Measurements from ENCODE around the gene PGAP6.
"Not testable (repeated sequence)": the region's sequence is repeated elsewhere in the genome, so short reads cannot be mapped to it uniquely, and the experiment has no call there.

PGAP6 gene

GRCh38 chr16:333406-334094 lies 48.2 kb downstream of the PGAP6 start:
- no peaks in the 10 kb centered on the region for H3K27me3 ChIP-seq (replicated peaks in 2 of 5; ENCODE audit: control insufficient read depth in 4 of 5, insufficient read depth in 5 of 5, low read length in 4 of 5)
- peaks cover 0 to 48% (median 27%) of the 10 kb centered on the region in 4 experiments for H3K4me1 ChIP-seq (ENCODE audit: control extremely low read depth in 1 of 4, control insufficient read depth in 4 of 4, insufficient read depth in 4 of 4, low read length in 3 of 4)
- POLR2A ChIA-PET, result interaction anchor here (0.5 kb wide), 1 partner anchor 77 kb away, joined by 3 read pairs; no protein-coding TSS in a partner anchor

GRCh38 chr16:331181-331814 lies 50.5 kb downstream of the PGAP6 start:
- WGBS (ENCODE audit: insufficient coverage), result 79% methylated on average over 3 of the region's 6 CpGs
- not testable (repeated sequence) for H3K36me3 ChIP-seq (ENCODE audit: control insufficient read depth in 4 of 4, insufficient read depth in 4 of 4, low read length in 3 of 4); H3K9me3 ChIP-seq (ENCODE audit: control extremely low read depth in 1 of 5, control insufficient read depth in 4 of 5, insufficient read depth in 2 of 5, low read depth in 1 of 5, low read length in 4 of 5); H3K27ac ChIP-seq (ENCODE audit: insufficient read depth in 1 of 2, low read depth in 1 of 2, low read length in 2 of 2, poor library complexity in 1 of 2, severe bottlenecking in 2 of 2); H3K4me3 ChIP-seq (ENCODE audit: control insufficient read depth in 1 of 7, extremely low read depth in 1 of 7, insufficient read depth in 4 of 7, low read depth in 2 of 7, low read length in 6 of 7); H3K27me3 ChIP-seq (replicated peaks in 2 of 5; ENCODE audit: control insufficient read depth in 4 of 5, insufficient read depth in 5 of 5, low read length in 4 of 5)
- CTCF ChIA-PET, result interaction anchor here (1.3 kb wide), 1 partner anchor 17 kb away, joined by 5 read pairs; no protein-coding TSS in a partner anchor
- POLR2A ChIA-PET, result interaction anchor here (0.6 kb wide), 2 partner anchors 20 to 116 kb away, joined by 3 to 4 read pairs; no protein-coding TSS in a partner anchor
- H3K4me1 ChIP-seq (ENCODE audit: control extremely low read depth in 1 of 4, control insufficient read depth in 4 of 4, insufficient read depth in 4 of 4, low read length in 3 of 4), result peaks cover 0 to 47% (median 29%) of the 10 kb centered on the region in 4 experiments
- DNase-seq, result peak in 2 of 3 donors; percentile 44 to 57

More at GRCh38 chr16:333406-334094, 48.2 kb downstream of the PGAP6 start:
- Histone ChIP-seq H3K4me3 (ENCODE audit: control insufficient read depth in 1 of 7, extremely low read depth in 1 of 7, insufficient read depth in 4 of 7, low read depth in 2 of 7, low read length in 6 of 7) (no peak overlapping the region), H3K27ac (ENCODE audit: insufficient read depth in 1 of 2, low read depth in 1 of 2, low read length in 2 of 2, poor library complexity in 1 of 2, severe bottlenecking in 2 of 2) (no peak overlapping the region), H3K9me3 (ENCODE audit: control extremely low read depth in 1 of 5, control insufficient read depth in 4 of 5, insufficient read depth in 2 of 5, low read depth in 1 of 5, low read length in 4 of 5) (no peaks in the 10 kb centered on the region), H3K36me3 (ENCODE audit: control insufficient read depth in 4 of 4, insufficient read depth in 4 of 4, low read length in 3 of 4) (no peaks in the 10 kb centered on the region)
- CTCF ChIA-PET, result no interaction called here
- no peak for DNase-seq
- WGBS (ENCODE audit: insufficient coverage), result 100% methylated on average over 3 of the region's 6 CpGs

GRCh38 chr16:330741-331140 lies 51.0 kb downstream of the PGAP6 start:
- Histone ChIP-seq H3K27me3 (replicated peaks in 2 of 5; ENCODE audit: control insufficient read depth in 4 of 5, insufficient read depth in 5 of 5, low read length in 4 of 5) (no peaks in the 10 kb centered on the region), H3K9me3 (ENCODE audit: control extremely low read depth in 1 of 5, control insufficient read depth in 4 of 5, insufficient read depth in 2 of 5, low read depth in 1 of 5, low read length in 4 of 5) (no peaks in the 10 kb centered on the region), H3K4me3 (ENCODE audit: control insufficient read depth in 1 of 7, extremely low read depth in 1 of 7, insufficient read depth in 4 of 7, low read depth in 2 of 7, low read length in 6 of 7) (no peak overlapping the region), H3K4me1 (ENCODE audit: control extremely low read depth in 1 of 4, control insufficient read depth in 4 of 4, insufficient read depth in 4 of 4, low read length in 3 of 4) (peaks cover 0 to 49% (median 31%) of the 10 kb centered on the region in 4 experiments), H3K27ac (ENCODE audit: insufficient read depth in 1 of 2, low read depth in 1 of 2, low read length in 2 of 2, poor library complexity in 1 of 2, severe bottlenecking in 2 of 2) (no peak overlapping the region), H3K36me3 (ENCODE audit: control insufficient read depth in 4 of 4, insufficient read depth in 4 of 4, low read length in 3 of 4) (no peaks in the 10 kb centered on the region)
- ChIA-PET POLR2A (no interaction called here), CTCF (interaction anchor here (1.3 kb wide), 1 partner anchor 18 kb away, joined by 5 read pairs; no protein-coding TSS in a partner anchor)
- WGBS (ENCODE audit: insufficient coverage), result 88% methylated on average over 2 of the region's 2 CpGs
- no peak for DNase-seq

GRCh38 chr16:325375-326145 lies 56.2 kb downstream of the PGAP6 start:
- POLR2A ChIA-PET, result interaction anchor here (0.9 to 2.3 kb wide), 5 partner anchors 11 to 96 kb away, joined by 3 to 8 read pairs (median 3); partner anchors contain the start of genes FAM234A and LUC7L
- H3K4me1 ChIP-seq (ENCODE audit: control extremely low read depth in 1 of 4, control insufficient read depth in 4 of 4, insufficient read depth in 4 of 4, low read length in 3 of 4), result peaks cover 1 to 45% (median 33%) of the 10 kb centered on the region in 4 experiments

GRCh38 chr16:324451-325334 lies 57.1 kb downstream of the PGAP6 start:
- peak; percentile 58 to 85 (median 77) for DNase-seq
- no peaks in the 10 kb centered on the region for H3K27me3 ChIP-seq (replicated peaks in 2 of 5; ENCODE audit: control insufficient read depth in 4 of 5, insufficient read depth in 5 of 5, low read length in 4 of 5)
- POLR2A ChIA-PET, result interaction anchor here (0.5 to 2.3 kb wide), 7 partner anchors 12 to 111 kb away, joined by 3 to 8 read pairs (median 3); partner anchors contain the start of genes DECR2, FAM234A and LUC7L
- H3K36me3 ChIP-seq (ENCODE audit: control insufficient read depth in 4 of 4, insufficient read depth in 4 of 4, low read length in 3 of 4), result peaks cover 0 to 7% (median 3%) of the 10 kb centered on the region in 4 experiments
- H3K27ac ChIP-seq (ENCODE audit: insufficient read depth in 1 of 2, low read depth in 1 of 2, low read length in 2 of 2, poor library complexity in 1 of 2, severe bottlenecking in 2 of 2), result peak overlapping the region in 1 of 2 experiments; percentile 58
- 9% methylated on average over 50 of the region's 55 CpGs for WGBS (ENCODE audit: insufficient coverage)
- H3K9me3 ChIP-seq (ENCODE audit: control extremely low read depth in 1 of 5, control insufficient read depth in 4 of 5, insufficient read depth in 2 of 5, low read depth in 1 of 5, low read length in 4 of 5), result no peaks in the 10 kb centered on the region
- CTCF ChIA-PET, result interaction anchor here (0.7 to 1.7 kb wide), 7 partner anchors 8 to 90 kb away, joined by 3 to 4 read pairs (median 3); partner anchors contain the start of gene FAM234A
- peak overlapping the region; percentile 15 to 70 (median 57) for H3K4me3 ChIP-seq (ENCODE audit: control insufficient read depth in 1 of 7, extremely low read depth in 1 of 7, insufficient read depth in 4 of 7, low read depth in 2 of 7, low read length in 6 of 7)
- peaks cover 1 to 44% (median 34%) of the 10 kb centered on the region in 4 experiments for H3K4me1 ChIP-seq (ENCODE audit: control extremely low read depth in 1 of 4, control insufficient read depth in 4 of 4, insufficient read depth in 4 of 4, low read length in 3 of 4)

More at GRCh38 chr16:325375-326145, 56.2 kb downstream of the PGAP6 start:
- CTCF ChIA-PET, result interaction anchor here (0.7 to 1.5 kb wide), 6 partner anchors 9 to 91 kb away, joined by 3 to 4 read pairs (median 3); partner anchors contain the start of gene FAM234A
- Histone ChIP-seq H3K27me3 (replicated peaks in 2 of 5; ENCODE audit: control insufficient read depth in 4 of 5, insufficient read depth in 5 of 5, low read length in 4 of 5) (no peaks in the 10 kb centered on the region), H3K27ac (ENCODE audit: insufficient read depth in 1 of 2, low read depth in 1 of 2, low read length in 2 of 2, poor library complexity in 1 of 2, severe bottlenecking in 2 of 2) (peak overlapping the region in 1 of 2 experiments; percentile 58), H3K36me3 (ENCODE audit: control insufficient read depth in 4 of 4, insufficient read depth in 4 of 4, low read length in 3 of 4) (peaks cover 0 to 4% (median 1%) of the 10 kb centered on the region in 4 experiments), H3K9me3 (ENCODE audit: control extremely low read depth in 1 of 5, control insufficient read depth in 4 of 5, insufficient read depth in 2 of 5, low read depth in 1 of 5, low read length in 4 of 5) (no peaks in the 10 kb centered on the region), H3K4me3 (ENCODE audit: control insufficient read depth in 1 of 7, extremely low read depth in 1 of 7, insufficient read depth in 4 of 7, low read depth in 2 of 7, low read length in 6 of 7) (peak overlapping the region in 6 of 7 experiments; percentile 29 to 70 (median 60))
- no peak for DNase-seq
- WGBS (ENCODE audit: insufficient coverage), result 67% methylated on average over 23 of the region's 28 CpGs

GRCh38 chr16:324201-324450 lies 57.7 kb downstream of the PGAP6 start:
- Histone ChIP-seq H3K4me3 (ENCODE audit: control insufficient read depth in 1 of 7, extremely low read depth in 1 of 7, insufficient read depth in 4 of 7, low read depth in 2 of 7, low read length in 6 of 7) (peak overlapping the region in 2 of 7 experiments; percentile 62 to 70), H3K9me3 (ENCODE audit: control extremely low read depth in 1 of 5, control insufficient read depth in 4 of 5, insufficient read depth in 2 of 5, low read depth in 1 of 5, low read length in 4 of 5) (no peaks in the 10 kb centered on the region), H3K36me3 (ENCODE audit: control insufficient read depth in 4 of 4, insufficient read depth in 4 of 4, low read length in 3 of 4) (peaks cover 0 to 12% (median 6%) of the 10 kb centered on the region in 4 experiments), H3K27ac (ENCODE audit: insufficient read depth in 1 of 2, low read depth in 1 of 2, low read length in 2 of 2, poor library complexity in 1 of 2, severe bottlenecking in 2 of 2) (peak overlapping the region in 1 of 2 experiments; percentile 58), H3K27me3 (replicated peaks in 2 of 5; ENCODE audit: control insufficient read depth in 4 of 5, insufficient read depth in 5 of 5, low read length in 4 of 5) (no peaks in the 10 kb centered on the region), H3K4me1 (ENCODE audit: control extremely low read depth in 1 of 4, control insufficient read depth in 4 of 4, insufficient read depth in 4 of 4, low read length in 3 of 4) (peaks cover 1 to 44% (median 34%) of the 10 kb centered on the region in 4 experiments)
- POLR2A ChIA-PET, result interaction anchor here (1.1 to 2.3 kb wide), 3 partner anchors 13 to 78 kb away, joined by 3 to 8 read pairs (median 3); partner anchors contain the start of gene DECR2
- CTCF ChIA-PET, result interaction anchor here (1.1 to 1.7 kb wide), 3 partner anchors 20 to 25 kb away, joined by 3 to 4 read pairs (median 4); no protein-coding TSS in a partner anchor
- 96% methylated on average over 14 of the region's 17 CpGs for WGBS (ENCODE audit: insufficient coverage)
- DNase-seq, result no peak
